COLO668 (cell line): ENCODE measurements around the gene CNST.

Experiments
- DNase-seq: peaks from one replicate; lab custom pipeline; 2025; ENCODE audit not compliant: unreplicated experiment; lab: John Stamatoyannopoulos, UW

Gene CNST, protein sequence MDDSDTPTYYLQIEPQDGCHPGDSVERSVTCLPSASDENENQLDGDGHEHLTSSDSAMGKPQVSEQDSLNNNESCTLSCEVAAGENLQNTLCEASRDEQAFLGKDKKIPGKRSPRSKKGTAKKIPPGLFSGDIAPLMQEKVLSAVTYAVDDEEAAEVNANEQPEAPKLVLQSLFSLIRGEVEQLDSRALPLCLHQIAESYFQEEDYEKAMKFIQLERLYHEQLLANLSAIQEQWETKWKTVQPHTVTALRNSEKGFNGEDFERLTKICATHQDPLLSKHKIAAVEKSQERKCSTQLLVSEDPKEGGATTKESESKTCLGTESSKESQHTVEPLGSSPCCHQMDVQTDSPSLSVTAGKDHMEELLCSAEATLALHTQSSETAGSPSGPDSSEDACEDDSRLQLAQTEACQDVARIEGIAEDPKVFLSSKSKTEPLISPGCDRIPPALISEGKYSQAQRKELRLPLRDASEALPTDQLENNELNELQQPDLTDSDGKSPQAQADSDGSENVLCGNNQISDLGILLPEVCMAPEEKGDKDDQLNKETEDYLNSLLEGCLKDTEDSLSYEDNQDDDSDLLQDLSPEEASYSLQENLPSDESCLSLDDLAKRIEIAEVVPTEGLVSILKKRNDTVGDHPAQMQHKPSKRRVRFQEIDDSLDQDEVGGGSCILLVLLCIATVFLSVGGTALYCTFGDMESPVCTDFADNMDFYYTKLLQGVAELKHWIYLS

DNA sequence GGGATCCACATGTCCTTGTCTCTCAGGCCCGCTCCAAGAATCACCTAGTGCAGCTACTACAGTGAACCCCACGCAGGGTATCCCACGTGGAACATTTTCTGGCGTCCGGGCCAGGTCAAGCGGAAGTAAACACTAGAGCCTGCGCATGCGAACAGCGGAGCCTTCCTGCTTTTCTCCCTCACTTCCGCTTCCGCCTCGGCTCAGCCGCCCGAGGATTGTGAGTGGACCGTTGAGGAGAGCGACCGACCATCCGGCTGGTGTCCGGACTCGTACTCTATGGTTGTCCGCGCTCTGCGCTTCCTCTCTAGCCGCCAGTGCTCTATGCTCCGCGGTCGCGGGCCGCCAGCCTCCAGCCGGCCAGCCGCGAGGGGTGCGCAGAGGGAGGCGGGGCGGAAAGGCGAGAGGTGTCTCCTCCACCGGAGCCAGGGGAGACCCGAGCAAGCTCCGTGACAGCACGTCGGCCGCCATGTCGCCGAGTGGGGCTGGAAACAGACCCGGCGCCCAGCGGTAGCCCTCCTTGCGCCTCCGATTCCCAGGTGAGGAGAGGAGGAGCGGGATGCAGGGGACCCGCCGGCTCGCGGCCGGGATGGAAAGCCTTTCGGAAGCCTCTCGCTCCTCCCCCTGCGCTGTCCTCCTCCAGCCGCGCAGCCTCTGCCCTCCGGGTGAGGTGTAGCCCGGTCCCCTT, at the start of gene CNST, which contains the start of gene TFB2M:
Gene CNST, plus strand, starts transcription at position 329 of the 685 bp plus-strand sequence. CDS start 25,107 bp downstream, outside the sequence.
Gene TFB2M, minus strand, starts transcription at position 134 of the 685 bp plus-strand sequence. Its CDS starts 123 bp downstream, at position 11.
- peak; percentile 99 for DNase-seq

DNA sequence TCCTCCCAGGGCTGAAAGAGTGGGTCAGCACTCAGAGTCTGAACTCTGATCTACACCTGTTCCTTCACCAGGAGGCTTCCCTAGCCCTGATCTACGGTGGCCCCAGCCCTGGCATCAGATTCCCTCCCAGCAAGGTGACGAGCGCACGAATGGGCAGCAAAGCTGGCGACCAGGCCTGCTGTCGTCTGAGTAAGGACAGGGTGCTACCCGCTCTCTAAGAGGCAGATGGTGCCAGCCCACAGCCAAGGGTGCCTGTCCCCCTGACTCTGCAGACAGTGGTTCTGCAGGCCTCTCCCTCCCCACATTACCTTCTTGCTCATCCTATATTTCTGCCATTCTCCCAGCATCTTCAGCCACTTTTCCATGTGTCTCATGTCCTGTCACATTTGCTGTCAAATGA, 48.9 kb upstream of the CNST start:
- no peak for DNase-seq

- no peak for DNase-seq
Measured at GRCh38 chr1:246518456-246519205, 47.6 kb upstream of the CNST start.

- DNase-seq: no peak
Measured at GRCh38 chr1:246519514-246519913, 46.7 kb upstream of the CNST start.

DNA sequence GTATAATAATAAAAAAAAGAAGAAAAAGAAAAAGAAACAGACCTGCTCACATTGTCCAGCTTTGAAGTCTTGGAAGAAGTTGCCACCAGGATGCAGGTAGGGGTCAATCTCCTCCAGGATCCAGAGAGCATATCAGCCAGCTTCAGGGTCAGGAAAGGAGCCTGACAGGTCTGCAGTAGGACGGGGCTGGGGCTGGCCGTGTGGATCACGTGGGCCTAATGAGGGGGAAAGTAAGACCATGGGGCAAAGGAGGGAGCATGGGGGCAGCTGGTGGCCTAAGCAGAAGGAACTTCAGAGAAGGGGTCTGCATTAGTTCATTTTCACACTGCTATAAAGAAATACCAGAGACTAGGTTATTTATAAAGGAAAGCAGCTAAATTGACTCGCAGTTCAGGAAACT, 39.9 kb upstream of the CNST start:
- no peak for DNase-seq

GRCh38 chr1:246526915-246527314, 39.3 kb upstream of the CNST start:
- no peak for DNase-seq

- no peak for DNase-seq
Measured at GRCh38 chr1:246527402-246528088, 38.7 kb upstream of the CNST start.

GRCh38 chr1:246528933-246529731, 37.1 kb upstream of the CNST start:
- no peak for DNase-seq

GRCh38 chr1:246530482-246530881, 35.8 kb upstream of the CNST start:
- DNase-seq: no peak

DNA sequence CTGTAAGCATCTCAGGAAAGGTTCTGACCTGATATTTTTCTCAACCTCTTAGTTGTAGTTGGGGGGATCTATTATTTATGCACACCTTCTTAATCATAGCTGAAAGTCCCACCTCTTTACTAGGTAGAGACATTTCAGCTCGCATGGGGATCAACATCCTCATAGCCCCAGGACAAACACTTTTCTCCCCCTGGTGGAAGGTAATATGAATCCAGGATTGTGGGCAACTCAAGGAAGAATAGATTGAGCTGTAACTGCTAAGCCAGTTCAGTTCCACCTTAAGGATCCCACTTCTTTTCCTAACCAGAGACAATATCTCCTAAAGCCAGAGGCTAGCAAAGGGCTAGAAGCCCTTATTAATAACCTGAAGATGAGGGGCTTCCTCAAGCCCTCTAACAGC, 33.7 kb upstream of the CNST start:
- no peak for DNase-seq

DNA sequence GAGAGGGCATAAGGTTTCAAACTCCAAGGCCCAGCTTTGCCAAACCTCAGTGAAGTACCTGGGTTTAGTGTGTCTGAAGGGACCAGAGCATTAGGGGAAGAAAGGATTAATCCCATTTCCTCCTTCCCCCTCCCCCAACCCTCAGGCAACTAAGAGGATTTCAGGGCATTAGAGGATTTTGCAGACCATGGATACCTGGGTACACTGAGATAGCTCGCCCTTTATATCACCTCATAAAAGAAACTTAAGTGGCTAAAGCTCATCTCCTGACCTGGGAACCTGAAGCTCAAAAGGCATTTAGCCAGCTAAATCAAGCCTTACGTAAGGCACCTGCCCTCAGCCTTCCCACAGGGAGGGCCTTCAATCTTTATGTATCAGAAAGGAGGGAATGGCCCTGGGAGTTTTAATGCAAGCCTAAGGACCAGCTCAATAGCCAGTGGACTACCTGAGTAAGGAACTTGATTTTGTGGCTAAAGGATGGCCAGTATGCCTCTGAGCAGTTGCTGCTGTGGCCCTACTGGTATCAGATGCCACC, 32.8 kb upstream of the CNST start:
- DNase-seq: no peak

DNA sequence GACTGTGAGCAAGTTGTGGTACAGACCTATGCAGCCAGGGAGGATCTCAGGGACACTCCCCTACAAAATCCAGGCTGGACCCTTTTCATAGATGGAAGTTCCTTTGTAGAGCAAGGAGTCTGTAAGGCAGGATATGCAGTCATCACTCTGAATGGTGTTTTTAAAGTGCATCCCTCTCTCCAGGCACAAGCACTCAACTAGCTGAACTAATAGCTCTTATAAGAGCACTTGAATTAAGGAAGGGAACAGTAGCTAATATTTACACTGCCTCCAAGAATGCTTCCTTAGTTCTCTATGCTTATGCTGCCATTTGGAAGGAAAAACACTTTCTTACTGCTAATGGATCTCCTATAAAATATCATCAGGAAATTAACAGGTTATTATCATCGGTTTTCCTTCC, 32.1 kb upstream of the CNST start:
- DNase-seq: no peak

- DNase-seq: no peak
Measured at GRCh38 chr1:246537441-246537840, 28.8 kb upstream of the CNST start.

GRCh38 chr1:246537887-246538286, 28.4 kb upstream of the CNST start:
- peak; percentile 23 for DNase-seq

GRCh38 chr1:246540738-246541491, 25.3 kb upstream of the CNST start:
- no peak for DNase-seq

DNA sequence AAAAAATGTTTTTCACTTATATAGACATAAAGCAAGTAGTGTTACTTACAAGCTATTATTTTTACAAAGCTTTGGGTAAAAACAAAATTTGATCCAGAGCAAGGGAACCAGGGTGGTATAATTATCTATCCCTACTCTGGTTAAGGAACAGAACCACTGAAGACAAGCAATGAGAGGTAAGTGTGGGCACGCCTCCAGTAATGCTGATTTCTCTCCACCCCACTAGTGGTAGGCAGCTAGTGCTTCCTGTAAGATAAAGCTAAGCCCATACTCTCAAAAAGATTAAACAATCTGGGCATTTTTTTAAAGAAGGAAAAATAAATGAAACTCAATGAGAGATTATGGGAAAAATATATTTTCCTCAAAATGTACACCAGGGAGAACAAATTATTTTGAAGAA, 22.3 kb upstream of the CNST start:
- DNase-seq: no peak

DNA sequence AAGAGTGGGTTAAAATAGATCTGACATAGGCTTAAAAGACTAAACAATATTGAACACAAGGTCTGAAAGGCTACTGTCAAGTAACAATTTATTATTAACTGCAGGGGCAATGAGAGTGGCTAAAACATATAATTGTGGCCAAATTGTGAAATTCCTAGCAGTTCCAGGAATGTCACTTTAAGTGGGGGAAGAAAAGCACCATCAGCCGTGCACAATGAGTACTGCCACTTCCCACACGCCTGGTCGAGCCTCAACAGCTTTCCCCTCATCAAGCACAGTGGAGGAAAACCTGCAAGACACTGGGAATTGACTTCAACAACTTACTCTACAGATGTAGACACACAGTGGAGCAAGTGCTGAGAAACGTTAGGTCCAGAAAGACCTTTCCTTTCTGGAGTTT, 16.6 kb upstream of the CNST start:
- no peak for DNase-seq

- DNase-seq: no peak
Measured at GRCh38 chr1:246550402-246550801, 15.9 kb upstream of the CNST start.

DNA sequence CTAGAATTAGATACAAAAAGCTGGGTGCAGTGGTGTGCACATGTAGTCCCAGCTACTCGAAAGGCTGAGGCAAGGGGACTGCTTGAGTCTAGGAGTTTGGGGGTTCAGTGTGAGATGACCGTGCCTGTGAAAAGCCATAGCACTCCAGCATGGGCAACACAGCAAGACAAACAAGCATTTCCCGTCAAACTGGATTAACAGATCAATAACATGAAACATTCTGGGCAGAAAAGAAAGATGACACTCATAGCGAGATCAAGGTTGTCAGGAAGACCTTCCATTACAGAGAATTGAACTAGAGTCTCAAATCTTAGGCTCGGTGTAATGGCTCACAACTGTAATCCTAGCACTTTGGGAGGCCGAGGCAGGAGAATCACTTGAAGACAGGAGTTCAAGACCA, 14.1 kb upstream of the CNST start:
- DNase-seq: no peak
